ENCODE measurements around the gene HK2. TPM values are rescaled to one million over a fixed set of nuclear protein-coding genes. Genes with fewer than 3 reads are reported as not detected.

The HK2 gene
- total and polyA plus RNA-seq, 2 of the 4 experiments (the other 2 are of a cell fraction): 17.4 to 20.9 TPM

DNA sequence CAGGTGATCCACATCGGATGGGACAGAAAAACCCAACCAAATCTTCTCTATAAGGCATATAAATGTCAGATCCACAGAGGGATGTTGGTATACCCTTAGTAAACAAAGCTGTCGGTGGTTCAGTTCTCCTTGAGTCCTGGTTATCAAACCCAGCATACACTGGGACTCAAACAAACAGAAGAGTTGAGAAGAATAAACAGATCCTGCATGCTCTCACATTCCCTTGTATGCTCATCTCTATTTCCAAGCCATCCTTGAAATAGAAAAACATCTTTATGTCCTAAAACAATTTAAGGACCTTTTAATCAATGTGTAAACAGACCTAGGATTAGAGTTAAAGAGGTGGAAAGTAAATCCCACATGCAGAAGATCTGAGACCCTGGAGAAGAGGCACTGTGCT, 19.8 kb upstream of the HK2 start:
- Histone ChIP-seq H4K5ac (ENCODE audit: low read depth, low read length) (no peak overlapping the region), H3K23ac (ENCODE audit: low read depth, low read length) (no peak overlapping the region), H3K18ac (ENCODE audit: low read depth, low read length) (no peak overlapping the region), H3K27ac (ENCODE audit: insufficient read depth, low read length) (no peak overlapping the region), H3K9me3 (ENCODE audit: control insufficient read depth, insufficient read depth, low read length) (no peaks in the 10 kb centered on the region), H4K8ac (ENCODE audit: low read depth in 2 of 2, low read length in 2 of 2) (no peak overlapping the region), H2BK15ac (ENCODE audit: low read depth, low read length) (no peak overlapping the region), H2AK5ac (ENCODE audit: low read depth, low read length) (no peak overlapping the region), H2BK20ac (ENCODE audit: low read depth, low read length) (no peak overlapping the region), H4K91ac (ENCODE audit: insufficient read depth, low read depth, low read length) (no peak overlapping the region), H2AFZ (replicated peaks; ENCODE audit: low read length, poor library complexity) (no peak overlapping the region), H3K4me2 (ENCODE audit: low read depth, low read length) (no peak overlapping the region), H3K9ac (ENCODE audit: low read depth, low read length) (no peak overlapping the region), H3K9me1 (ENCODE audit: insufficient read depth, low read length) (no peaks in the 10 kb centered on the region), H3K14ac (replicated peaks; ENCODE audit: low read depth, low read length) (no peak overlapping the region), H3K79me1 (ENCODE audit: low read depth in 1 of 2, low read length in 2 of 2) (no peaks in the 10 kb centered on the region), H3K4ac (ENCODE audit: low read depth, low read length) (no peak overlapping the region), H3K4me1 (ENCODE audit: control insufficient read depth, insufficient read depth, low read length) (peaks cover 2% of the 10 kb centered on the region; the same call in 1 of the 2 replicates), H4K20me1 (ENCODE audit: insufficient read depth, low read length) (no peaks in the 10 kb centered on the region), H2AK9ac (replicated peaks; ENCODE audit: low read depth, low read length, poor library complexity) (no peak overlapping the region), H3K36me3 (ENCODE audit: control insufficient read depth, insufficient read depth, low read length) (no peaks in the 10 kb centered on the region), H2BK120ac (ENCODE audit: low read depth, low read length) (no peak overlapping the region), H2BK5ac (ENCODE audit: low read depth, low read length, poor library complexity, severe bottlenecking) (no peak overlapping the region), H3K27me3 (ENCODE audit: control insufficient read depth, insufficient read depth, low read length) (peaks cover 45% of the 10 kb centered on the region), H3K56ac (ENCODE audit: extremely low read depth, insufficient read depth, low read length) (no peak overlapping the region), H3K4me3 (ENCODE audit: insufficient read depth, low read depth, low read length) (no peak overlapping the region)
- no TSS peak for BruUV-seq (replicated peaks)
- ATAC-seq (ENCODE audit: low read depth): no peak
- no peak for DNase-seq
- WGBS, 2 experiments (ENCODE audit: extremely low coverage in 2 of 2, insufficient read length in 1 of 2): no CpG with 5 or more reads among the region's 2 CpGs
- ChIA-PET CTCF (interaction anchor here (0.6 to 1.0 kb wide), 2 partner anchors 20 to 182 kb away, joined by 3 read pairs; partner anchors contain the start of gene HK2), POLR2A (ENCODE audit: unreplicated experiment) (no interaction called here)
- intact Hi-C loops (cut with micrococcal nuclease): no loop called here
- TF ChIP-seq, protein P1, sequence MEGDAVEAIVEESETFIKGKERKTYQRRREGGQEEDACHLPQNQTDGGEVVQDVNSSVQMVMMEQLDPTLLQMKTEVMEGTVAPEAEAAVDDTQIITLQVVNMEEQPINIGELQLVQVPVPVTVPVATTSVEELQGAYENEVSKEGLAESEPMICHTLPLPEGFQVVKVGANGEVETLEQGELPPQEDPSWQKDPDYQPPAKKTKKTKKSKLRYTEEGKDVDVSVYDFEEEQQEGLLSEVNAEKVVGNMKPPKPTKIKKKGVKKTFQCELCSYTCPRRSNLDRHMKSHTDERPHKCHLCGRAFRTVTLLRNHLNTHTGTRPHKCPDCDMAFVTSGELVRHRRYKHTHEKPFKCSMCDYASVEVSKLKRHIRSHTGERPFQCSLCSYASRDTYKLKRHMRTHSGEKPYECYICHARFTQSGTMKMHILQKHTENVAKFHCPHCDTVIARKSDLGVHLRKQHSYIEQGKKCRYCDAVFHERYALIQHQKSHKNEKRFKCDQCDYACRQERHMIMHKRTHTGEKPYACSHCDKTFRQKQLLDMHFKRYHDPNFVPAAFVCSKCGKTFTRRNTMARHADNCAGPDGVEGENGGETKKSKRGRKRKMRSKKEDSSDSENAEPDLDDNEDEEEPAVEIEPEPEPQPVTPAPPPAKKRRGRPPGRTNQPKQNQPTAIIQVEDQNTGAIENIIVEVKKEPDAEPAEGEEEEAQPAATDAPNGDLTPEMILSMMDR (conservative IDR thresholded peaks at IDR 0.05; ENCODE audit: low read depth, low read length): no peak
- TF ChIP-seq SMC3 (IDR thresholded peaks at IDR 0.05; ENCODE audit: low read depth, low read length) (no peak), MXI1 (IDR thresholded peaks at IDR 0.05; ENCODE audit: borderline replicate concordance, low read depth, low read length) (no peak), RAD21 (IDR thresholded peaks at IDR 0.05; ENCODE audit: low read length) (no peak), FOS (IDR thresholded peaks at IDR 0.05; ENCODE audit: low read depth, low read length) (no peak), NFE2L2 (IDR thresholded peaks at IDR 0.05; ENCODE audit: low read depth, low read length) (no peak), CEBPB (IDR thresholded peaks at IDR 0.05; ENCODE audit: low read depth, low read length) (no peak), POLR2A (IDR thresholded peaks at IDR 0.05; ENCODE audit: low read depth, low read length) (no peak), BHLHE40 (IDR thresholded peaks at IDR 0.05; ENCODE audit: low read depth, low read length) (no peak), MAFK (IDR thresholded peaks at IDR 0.05; ENCODE audit: low read depth, low read length) (no peak), RFX5 (IDR thresholded peaks at IDR 0.05; ENCODE audit: low read depth, low read length) (no peak), ELK1 (IDR thresholded peaks at IDR 0.05; ENCODE audit: borderline replicate concordance, low read depth, low read length) (no peak), CHD1 (IDR thresholded peaks at IDR 0.05; ENCODE audit: low read depth, low read length) (no peak), MAZ (IDR thresholded peaks at IDR 0.05; ENCODE audit: borderline replicate concordance, low read depth, low read length) (no peak)
- TF ChIP-seq, protein P2, sequence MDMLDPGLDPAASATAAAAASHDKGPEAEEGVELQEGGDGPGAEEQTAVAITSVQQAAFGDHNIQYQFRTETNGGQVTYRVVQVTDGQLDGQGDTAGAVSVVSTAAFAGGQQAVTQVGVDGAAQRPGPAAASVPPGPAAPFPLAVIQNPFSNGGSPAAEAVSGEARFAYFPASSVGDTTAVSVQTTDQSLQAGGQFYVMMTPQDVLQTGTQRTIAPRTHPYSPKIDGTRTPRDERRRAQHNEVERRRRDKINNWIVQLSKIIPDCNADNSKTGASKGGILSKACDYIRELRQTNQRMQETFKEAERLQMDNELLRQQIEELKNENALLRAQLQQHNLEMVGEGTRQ (IDR thresholded peaks at IDR 0.05; ENCODE audit: low read depth, low read length): no peak
- in situ Hi-C loops (cut with MboI; ENCODE audit: low sequenced_read_pairs): no loop called here
- dilution Hi-C loops (cut with HindIII; ENCODE audit: low sequenced_read_pairs, unreplicated experiment): no loop called here

Data from IMR-90 (cell line).